Prostate gland (tissue), 2 donors: ENCODE data around the gene MADD. TPM values are rescaled to one million over a fixed set of nuclear protein-coding genes. Genes with fewer than 3 reads are reported as not detected.
"Not testable (repeated sequence)": the region's sequence is repeated elsewhere in the genome, so short reads cannot be mapped to it uniquely, and the experiment has no call there.

ENCODE experiments used
- DNase-seq: peaks from one replicate; pipeline ENCODE4 v3.0.0-alpha.2; 2019; ENCODE audit warnings: low spot score
- H3K27ac ChIP-seq, 2 donors: fragments of 200-600 bp; sonication (generic); 2 replicates each; pipeline ENCODE4 v1.5.1; 2017 to 2019
- H3K27me3 ChIP-seq: fragments of 200-600 bp; sonication (generic); replicated peaks from 2 replicates; pipeline ENCODE4 v1.5.1; 2019; ENCODE audit not compliant: insufficient read depth
- H3K36me3 ChIP-seq, 2 donors: fragments of 200-600 bp; sonication (generic); 1 replicate in 1 of 2; 2 replicates in 1 of 2; pipeline versions ENCODE4 v1.5.1 to v1.8.1; 2017 to 2019
- H3K4me1 ChIP-seq: fragments of 200-600 bp; sonication (generic); replicated peaks from 2 replicates; pipeline ENCODE4 v1.5.1; 2019
- H3K4me3 ChIP-seq, 2 donors: fragments of 200-600 bp; sonication (generic); 2 replicates each; pipeline ENCODE4 v1.5.1; 2017 to 2019
- H3K9me3 ChIP-seq: fragments of 200-600 bp; sonication (generic); 2 replicates; pipeline ENCODE4 v1.5.1; 2017
- CTCF ChIP-seq, 4 experiments: fragments of 200-600 bp in 2 of 4; fragments of 450-650 bp in 2 of 4; sonication (generic) in 2 of 4; IDR thresholded peaks; 1 replicate in 3 of 4; 2 replicates in 1 of 4; pipeline ENCODE4 v1.5.1; 2016 to 2019; ENCODE audit warnings: antibody characterized with exemption in 4 of 4, mild to moderate bottlenecking in 2 of 4, moderate library complexity in 2 of 4
- POLR2A ChIP-seq: fragments of 450-650 bp; IDR thresholded peaks from one replicate; pipeline ENCODE4 v1.6.1; 2016; ENCODE audit warnings: antibody characterized with exemption, mild to moderate bottlenecking
- POLR2AphosphoS5 ChIP-seq: sonication (generic); formaldehyde crosslinking; IDR thresholded peaks from one replicate; pipeline ENCODE4 v1.6.1; 2017; ENCODE audit warnings: antibody characterized with exemption
- WGBS: methylation state at CpG from one replicate; pipeline ENCODE4 v1.1.5; 2018; 5-methylcytosine and 5-hydroxymethylcytosine counted together
- intact Hi-C: fragments of 100-400 bp; cut with DNase I; formaldehyde crosslinking; loops from one replicate; pipeline ENCODE4 v1.14.2; 2022
- total RNA-seq, 2 donors: library from RNA; depleted of rRNA; stranded (reverse); fragments of >200 nt; gene quantifications; one replicate each; pipeline ENCODE4 v1.1.0, GENCODE V29; 2016

MADD gene
- total RNA-seq, 2 donors from 2014 or later: 53.6 to 87.3 TPM

- WGBS: 74% methylated on average over 13 of the region's 13 CpGs
- Histone ChIP-seq H3K4me1 (no peaks in the 10 kb centered on the region), H3K27me3 (no peaks in the 10 kb centered on the region), H3K4me3 (no peak overlapping the region), H3K36me3 (peaks cover 2 to 8% of the 10 kb centered on the region in 2 donors), H3K9me3 (no peaks in the 10 kb centered on the region), H3K27ac (no peak overlapping the region)
- DNase-seq: no peak
- intact Hi-C loops: no loop called here
- TF ChIP-seq POLR2AphosphoS5: no peak
- TF ChIP-seq CTCF (IDR thresholded peaks at IDR 0.05): no peak
- no peak for TF ChIP-seq POLR2A
These were observed 62.4 kb downstream of the MADD start for GRCh38 chr11:47332303-47332711.

DNA sequence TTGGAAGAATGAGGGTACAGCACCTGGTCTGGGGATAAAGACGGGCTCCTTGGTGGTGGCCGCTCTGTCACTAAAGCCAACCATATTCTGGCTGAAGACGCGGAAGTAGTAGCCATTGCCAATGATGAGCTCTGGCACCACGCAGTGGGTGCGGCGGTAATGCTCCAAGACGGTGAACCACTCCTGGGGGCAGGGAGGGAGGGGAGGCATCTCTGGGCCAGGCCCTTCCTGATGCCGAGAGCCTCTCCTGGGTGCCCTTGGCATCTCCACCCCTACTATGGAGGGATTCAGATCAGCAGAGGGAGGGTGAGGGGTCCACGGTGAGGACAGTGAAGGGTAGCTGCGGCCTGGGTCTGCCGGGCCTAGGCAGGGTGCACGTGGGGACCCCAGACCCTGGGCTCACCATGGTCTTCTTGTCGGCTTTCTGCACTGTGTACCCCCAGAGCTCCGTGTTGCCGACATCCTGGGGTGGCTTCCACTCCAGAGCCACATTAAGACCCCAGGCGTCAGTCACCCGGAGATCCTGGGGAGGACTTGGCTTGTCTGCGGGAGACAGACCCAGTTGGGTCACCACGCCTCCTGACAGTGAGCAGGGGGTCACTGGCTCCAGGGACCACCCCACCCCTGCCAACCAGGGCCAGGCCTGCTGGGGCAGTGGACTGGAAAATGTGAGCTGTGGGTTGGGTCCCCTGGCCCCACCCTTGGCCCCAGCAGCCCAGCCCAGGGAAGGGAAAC is 63.0 kb downstream of the MADD start:
- no peak for DNase-seq
- 93% methylated on average over 17 of the region's 20 CpGs for WGBS
- TF ChIP-seq CTCF (IDR thresholded peaks at IDR 0.05) (no peak), POLR2AphosphoS5 (no peak), POLR2A (no peak)
- H3K4me3 ChIP-seq: no peak overlapping the region
- no peak overlapping the region for H3K27ac ChIP-seq
- intact Hi-C loops: no loop called here
- no peaks in the 10 kb centered on the region for H3K9me3 ChIP-seq
- peaks cover 0 to 2% of the 10 kb centered on the region in 2 donors for H3K36me3 ChIP-seq
- H3K4me1 ChIP-seq: no peaks in the 10 kb centered on the region
- H3K27me3 ChIP-seq: no peaks in the 10 kb centered on the region

GRCh38 chr11:47333526-47333845 is 63.6 kb downstream of the MADD start:
- H3K36me3 ChIP-seq: no peaks in the 10 kb centered on the region
- no peak overlapping the region for H3K27ac ChIP-seq
- 96% methylated on average over 14 of the region's 14 CpGs for WGBS
- no peaks in the 10 kb centered on the region for H3K4me1 ChIP-seq
- no peaks in the 10 kb centered on the region for H3K9me3 ChIP-seq
- DNase-seq: no peak
- H3K4me3 ChIP-seq: no peak overlapping the region
- no peak for TF ChIP-seq CTCF (IDR thresholded peaks at IDR 0.05)
- TF ChIP-seq POLR2A: no peak
- TF ChIP-seq POLR2AphosphoS5: no peak
- intact Hi-C loops: no loop called here
- no peaks in the 10 kb centered on the region for H3K27me3 ChIP-seq

GRCh38 chr11:47333886-47334443 is 64.0 kb downstream of the MADD start:
- DNase-seq: no peak
- intact Hi-C loops: no loop called here
- TF ChIP-seq POLR2A (no peak), POLR2AphosphoS5 (no peak), CTCF (IDR thresholded peaks at IDR 0.05) (no peak)
- no peaks in the 10 kb centered on the region for H3K27me3 ChIP-seq
- no peak overlapping the region for H3K27ac ChIP-seq
- no peaks in the 10 kb centered on the region for H3K4me1 ChIP-seq
- no peak overlapping the region for H3K4me3 ChIP-seq
- 91% methylated on average over 4 of the region's 8 CpGs for WGBS
- H3K36me3 ChIP-seq: no peaks in the 10 kb centered on the region
- H3K9me3 ChIP-seq: no peaks in the 10 kb centered on the region

- H3K27ac ChIP-seq, H3K4me3 ChIP-seq, DNase-seq, intact Hi-C loops, H3K4me1 ChIP-seq, H3K36me3 ChIP-seq, H3K27me3 ChIP-seq, H3K9me3 ChIP-seq: not testable (repeated sequence)
- WGBS: 96% methylated on average over 15 of the region's 16 CpGs
These were observed 64.9 kb downstream of the MADD start for GRCh38 chr11:47334699-47335411.
